ENCODE data around the gene GDPD3. TPM values are rescaled to one million over a fixed set of nuclear protein-coding genes. Genes with fewer than 3 reads are reported as not detected.

Gene GDPD3
- total and polyA plus RNA-seq, 2 of the 13 experiments (the other 11 are each of a cell fraction or from before 2014, with no cell fraction given) = 18.7 to 20.6 TPM

DNA sequence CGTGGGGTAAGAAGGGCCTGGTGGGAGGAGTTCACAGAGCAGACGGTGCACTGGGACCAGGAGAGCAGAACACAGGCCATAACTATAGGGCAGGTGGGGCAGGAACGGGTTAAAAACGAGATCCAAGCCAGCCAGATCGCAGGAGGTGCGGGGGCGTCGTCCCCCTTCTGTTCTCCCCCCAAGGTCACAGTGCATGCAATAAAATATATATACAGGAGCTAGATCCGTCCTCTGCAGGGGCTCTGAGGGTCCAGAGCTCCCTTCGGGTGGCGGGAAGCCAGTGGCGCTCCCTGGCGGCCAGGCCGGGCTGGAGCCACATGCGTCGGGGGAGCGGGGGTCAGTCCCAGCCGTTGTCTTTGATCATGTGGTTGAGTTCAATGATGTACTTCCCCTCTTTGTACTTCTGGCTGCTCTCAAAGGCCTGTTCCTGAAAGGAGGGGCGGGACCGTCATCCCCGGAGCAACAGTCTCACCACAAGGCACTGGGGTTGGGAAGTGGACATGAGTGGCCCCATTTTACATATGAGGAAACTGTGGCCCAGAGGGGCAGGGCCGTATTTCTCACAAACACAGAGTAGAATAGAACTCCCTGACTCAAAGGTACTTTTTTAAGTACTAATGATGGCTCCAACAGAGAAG lies 20.8 kb downstream of the GDPD3 start (continued):
- TF ChIP-seq, protein P1, sequence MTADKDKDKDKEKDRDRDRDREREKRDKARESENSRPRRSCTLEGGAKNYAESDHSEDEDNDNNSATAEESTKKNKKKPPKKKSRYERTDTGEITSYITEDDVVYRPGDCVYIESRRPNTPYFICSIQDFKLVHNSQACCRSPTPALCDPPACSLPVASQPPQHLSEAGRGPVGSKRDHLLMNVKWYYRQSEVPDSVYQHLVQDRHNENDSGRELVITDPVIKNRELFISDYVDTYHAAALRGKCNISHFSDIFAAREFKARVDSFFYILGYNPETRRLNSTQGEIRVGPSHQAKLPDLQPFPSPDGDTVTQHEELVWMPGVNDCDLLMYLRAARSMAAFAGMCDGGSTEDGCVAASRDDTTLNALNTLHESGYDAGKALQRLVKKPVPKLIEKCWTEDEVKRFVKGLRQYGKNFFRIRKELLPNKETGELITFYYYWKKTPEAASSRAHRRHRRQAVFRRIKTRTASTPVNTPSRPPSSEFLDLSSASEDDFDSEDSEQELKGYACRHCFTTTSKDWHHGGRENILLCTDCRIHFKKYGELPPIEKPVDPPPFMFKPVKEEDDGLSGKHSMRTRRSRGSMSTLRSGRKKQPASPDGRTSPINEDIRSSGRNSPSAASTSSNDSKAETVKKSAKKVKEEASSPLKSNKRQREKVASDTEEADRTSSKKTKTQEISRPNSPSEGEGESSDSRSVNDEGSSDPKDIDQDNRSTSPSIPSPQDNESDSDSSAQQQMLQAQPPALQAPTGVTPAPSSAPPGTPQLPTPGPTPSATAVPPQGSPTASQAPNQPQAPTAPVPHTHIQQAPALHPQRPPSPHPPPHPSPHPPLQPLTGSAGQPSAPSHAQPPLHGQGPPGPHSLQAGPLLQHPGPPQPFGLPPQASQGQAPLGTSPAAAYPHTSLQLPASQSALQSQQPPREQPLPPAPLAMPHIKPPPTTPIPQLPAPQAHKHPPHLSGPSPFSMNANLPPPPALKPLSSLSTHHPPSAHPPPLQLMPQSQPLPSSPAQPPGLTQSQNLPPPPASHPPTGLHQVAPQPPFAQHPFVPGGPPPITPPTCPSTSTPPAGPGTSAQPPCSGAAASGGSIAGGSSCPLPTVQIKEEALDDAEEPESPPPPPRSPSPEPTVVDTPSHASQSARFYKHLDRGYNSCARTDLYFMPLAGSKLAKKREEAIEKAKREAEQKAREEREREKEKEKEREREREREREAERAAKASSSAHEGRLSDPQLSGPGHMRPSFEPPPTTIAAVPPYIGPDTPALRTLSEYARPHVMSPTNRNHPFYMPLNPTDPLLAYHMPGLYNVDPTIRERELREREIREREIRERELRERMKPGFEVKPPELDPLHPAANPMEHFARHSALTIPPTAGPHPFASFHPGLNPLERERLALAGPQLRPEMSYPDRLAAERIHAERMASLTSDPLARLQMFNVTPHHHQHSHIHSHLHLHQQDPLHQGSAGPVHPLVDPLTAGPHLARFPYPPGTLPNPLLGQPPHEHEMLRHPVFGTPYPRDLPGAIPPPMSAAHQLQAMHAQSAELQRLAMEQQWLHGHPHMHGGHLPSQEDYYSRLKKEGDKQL (CRISPR knock-in tag; IDR thresholded peaks at IDR 0.05; ENCODE audit: low read depth) = peak; percentile 50; the same call in 1 of the 2 replicates
- TF ChIP-seq ZNF367 (CRISPR knock-in tag; IDR thresholded peaks at IDR 0.05; ENCODE audit: borderline replicate concordance) (no peak), SRF (IDR thresholded peaks at IDR 0.05; ENCODE audit: low read depth, low read length) (no peak), SMYD3 (CRISPR knock-in tag; IDR thresholded peaks at IDR 0.05) (peak; percentile 57; the same call in 1 of the 2 replicates), FIP1L1 (IDR thresholded peaks at IDR 0.05; ENCODE audit: borderline replicate concordance, insufficient read depth, low read depth, low read length) (0 out of 2 replicates have a peak, but pooled peaks have one; percentile 15), JUND (CRISPR knock-in tag; IDR thresholded peaks at IDR 0.05) (peak; percentile 45; the same call in 1 of the 2 replicates), KLF12 (CRISPR knock-in tag; IDR thresholded peaks at IDR 0.05; ENCODE audit: borderline replicate concordance) (peak; percentile 51), MIER3 (CRISPR knock-in tag; IDR thresholded peaks at IDR 0.05; ENCODE audit: borderline replicate concordance) (peak; percentile 66; the same call in 1 of the 2 replicates), ZNF776 (CRISPR knock-in tag; IDR thresholded peaks at IDR 0.05) (peak; percentile 84; the same call in 1 of the 2 replicates)
- TF ChIP-seq, protein P2, sequence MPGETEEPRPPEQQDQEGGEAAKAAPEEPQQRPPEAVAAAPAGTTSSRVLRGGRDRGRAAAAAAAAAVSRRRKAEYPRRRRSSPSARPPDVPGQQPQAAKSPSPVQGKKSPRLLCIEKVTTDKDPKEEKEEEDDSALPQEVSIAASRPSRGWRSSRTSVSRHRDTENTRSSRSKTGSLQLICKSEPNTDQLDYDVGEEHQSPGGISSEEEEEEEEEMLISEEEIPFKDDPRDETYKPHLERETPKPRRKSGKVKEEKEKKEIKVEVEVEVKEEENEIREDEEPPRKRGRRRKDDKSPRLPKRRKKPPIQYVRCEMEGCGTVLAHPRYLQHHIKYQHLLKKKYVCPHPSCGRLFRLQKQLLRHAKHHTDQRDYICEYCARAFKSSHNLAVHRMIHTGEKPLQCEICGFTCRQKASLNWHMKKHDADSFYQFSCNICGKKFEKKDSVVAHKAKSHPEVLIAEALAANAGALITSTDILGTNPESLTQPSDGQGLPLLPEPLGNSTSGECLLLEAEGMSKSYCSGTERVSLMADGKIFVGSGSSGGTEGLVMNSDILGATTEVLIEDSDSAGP (CRISPR knock-in tag; IDR thresholded peaks at IDR 0.05; ENCODE audit: borderline replicate concordance) = peak; percentile 67
- TF ChIP-seq, protein P3, sequence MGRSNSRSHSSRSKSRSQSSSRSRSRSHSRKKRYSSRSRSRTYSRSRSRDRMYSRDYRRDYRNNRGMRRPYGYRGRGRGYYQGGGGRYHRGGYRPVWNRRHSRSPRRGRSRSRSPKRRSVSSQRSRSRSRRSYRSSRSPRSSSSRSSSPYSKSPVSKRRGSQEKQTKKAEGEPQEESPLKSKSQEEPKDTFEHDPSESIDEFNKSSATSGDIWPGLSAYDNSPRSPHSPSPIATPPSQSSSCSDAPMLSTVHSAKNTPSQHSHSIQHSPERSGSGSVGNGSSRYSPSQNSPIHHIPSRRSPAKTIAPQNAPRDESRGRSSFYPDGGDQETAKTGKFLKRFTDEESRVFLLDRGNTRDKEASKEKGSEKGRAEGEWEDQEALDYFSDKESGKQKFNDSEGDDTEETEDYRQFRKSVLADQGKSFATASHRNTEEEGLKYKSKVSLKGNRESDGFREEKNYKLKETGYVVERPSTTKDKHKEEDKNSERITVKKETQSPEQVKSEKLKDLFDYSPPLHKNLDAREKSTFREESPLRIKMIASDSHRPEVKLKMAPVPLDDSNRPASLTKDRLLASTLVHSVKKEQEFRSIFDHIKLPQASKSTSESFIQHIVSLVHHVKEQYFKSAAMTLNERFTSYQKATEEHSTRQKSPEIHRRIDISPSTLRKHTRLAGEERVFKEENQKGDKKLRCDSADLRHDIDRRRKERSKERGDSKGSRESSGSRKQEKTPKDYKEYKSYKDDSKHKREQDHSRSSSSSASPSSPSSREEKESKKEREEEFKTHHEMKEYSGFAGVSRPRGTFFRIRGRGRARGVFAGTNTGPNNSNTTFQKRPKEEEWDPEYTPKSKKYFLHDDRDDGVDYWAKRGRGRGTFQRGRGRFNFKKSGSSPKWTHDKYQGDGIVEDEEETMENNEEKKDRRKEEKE (IDR thresholded peaks at IDR 0.05) = no peak
- TF ChIP-seq, protein P4, sequence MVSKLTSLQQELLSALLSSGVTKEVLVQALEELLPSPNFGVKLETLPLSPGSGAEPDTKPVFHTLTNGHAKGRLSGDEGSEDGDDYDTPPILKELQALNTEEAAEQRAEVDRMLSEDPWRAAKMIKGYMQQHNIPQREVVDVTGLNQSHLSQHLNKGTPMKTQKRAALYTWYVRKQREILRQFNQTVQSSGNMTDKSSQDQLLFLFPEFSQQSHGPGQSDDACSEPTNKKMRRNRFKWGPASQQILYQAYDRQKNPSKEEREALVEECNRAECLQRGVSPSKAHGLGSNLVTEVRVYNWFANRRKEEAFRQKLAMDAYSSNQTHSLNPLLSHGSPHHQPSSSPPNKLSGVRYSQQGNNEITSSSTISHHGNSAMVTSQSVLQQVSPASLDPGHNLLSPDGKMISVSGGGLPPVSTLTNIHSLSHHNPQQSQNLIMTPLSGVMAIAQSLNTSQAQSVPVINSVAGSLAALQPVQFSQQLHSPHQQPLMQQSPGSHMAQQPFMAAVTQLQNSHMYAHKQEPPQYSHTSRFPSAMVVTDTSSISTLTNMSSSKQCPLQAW (CRISPR knock-in tag; IDR thresholded peaks at IDR 0.05) = peak; percentile 51
- TF ChIP-seq, protein P5, sequence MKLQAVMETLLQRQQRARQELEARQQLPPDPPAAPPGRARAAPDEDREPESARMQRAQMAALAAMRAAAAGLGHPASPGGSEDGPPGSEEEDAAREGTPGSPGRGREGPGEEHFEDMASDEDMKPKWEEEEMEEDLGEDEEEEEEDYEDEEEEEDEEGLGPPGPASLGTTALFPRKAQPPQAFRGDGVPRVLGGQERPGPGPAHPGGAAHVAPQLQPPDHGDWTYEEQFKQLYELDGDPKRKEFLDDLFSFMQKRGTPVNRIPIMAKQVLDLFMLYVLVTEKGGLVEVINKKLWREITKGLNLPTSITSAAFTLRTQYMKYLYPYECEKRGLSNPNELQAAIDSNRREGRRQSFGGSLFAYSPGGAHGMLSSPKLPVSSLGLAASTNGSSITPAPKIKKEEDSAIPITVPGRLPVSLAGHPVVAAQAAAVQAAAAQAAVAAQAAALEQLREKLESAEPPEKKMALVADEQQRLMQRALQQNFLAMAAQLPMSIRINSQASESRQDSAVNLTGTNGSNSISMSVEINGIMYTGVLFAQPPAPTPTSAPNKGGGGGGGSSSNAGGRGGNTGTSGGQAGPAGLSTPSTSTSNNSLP (IDR thresholded peaks at IDR 0.05; ENCODE audit: low read depth, low read length) = peak; percentile 57; the same call in 1 of the 2 replicates

All from HepG2 (cell line).